HG03097 (cell line): ENCODE measurements around the gene SENP5.
A peak's percentile ranks its signal among the peaks of the same experiment; 100 is the strongest.
"Not testable (repeated sequence)": the region's sequence is repeated elsewhere in the genome, so short reads cannot be mapped to it uniquely, and the experiment has no call there.

Experiments
- ATAC-seq: cut with Tn5 transposase; IDR thresholded peaks from one replicate; pipeline ENCODE4 v1.9.1; 2021; ENCODE audit not compliant: unreplicated experiment, low FRiP score

The SENP5 gene

GRCh38 chr3:196941729-196942225 lies 74.1 kb downstream of the SENP5 start:
- peak; percentile 21 for ATAC-seq

GRCh38 chr3:196942226-196942914 lies 74.7 kb downstream of the SENP5 start, which contains the start of gene NCBP2:
NCBP2 (minus strand) TSS chr3:196942528; CDS start chr3:196942503, 25 bp downstream.
- peak; percentile 84 for ATAC-seq

- ATAC-seq: no peak
Observed at GRCh38 chr3:196942915-196943277, 75.2 kb downstream of the SENP5 start.

- ATAC-seq: not testable (repeated sequence)
Observed at GRCh38 chr3:196944037-196944790, 76.5 kb downstream of the SENP5 start.

GRCh38 chr3:196947136-196947859 lies 79.6 kb downstream of the SENP5 start:
- ATAC-seq: no peak

GRCh38 chr3:196947860-196948441 lies 80.2 kb downstream of the SENP5 start:
- no peak for ATAC-seq

GRCh38 chr3:196948442-196949284 lies 80.9 kb downstream of the SENP5 start:
- no peak for ATAC-seq

GRCh38 chr3:196949285-196949619 lies 81.5 kb downstream of the SENP5 start:
- no peak for ATAC-seq

- no peak for ATAC-seq
Observed at GRCh38 chr3:196949750-196950149, 82.0 kb downstream of the SENP5 start.

GRCh38 chr3:196951371-196951770 lies 83.7 kb downstream of the SENP5 start:
- no peak for ATAC-seq

GRCh38 chr3:196954832-196955231 lies 87.1 kb downstream of the SENP5 start:
- ATAC-seq: no peak

- ATAC-seq: no peak
Observed at GRCh38 chr3:196962108-196962929, 94.6 kb downstream of the SENP5 start.

- ATAC-seq: peak; percentile 53
Observed at GRCh38 chr3:196962930-196963630, 95.4 kb downstream of the SENP5 start.

GRCh38 chr3:196963631-196963953 lies 95.9 kb downstream of the SENP5 start:
- ATAC-seq: no peak

GRCh38 chr3:196965112-196965803 lies 97.5 kb downstream of the SENP5 start:
- no peak for ATAC-seq

GRCh38 chr3:196965804-196966173 lies 98.1 kb downstream of the SENP5 start:
- no peak for ATAC-seq

- no peak for ATAC-seq
Observed at GRCh38 chr3:196966526-196967401, 99.0 kb downstream of the SENP5 start.
